Raji (cell line): ENCODE results near the gene STK4.

ENCODE experiments used
- POLR2A ChIP-seq: IDR thresholded peaks from 2 replicates; pipeline ENCODE4 v1.6.1; 2011; ENCODE audit warnings: low read depth, low read length, control low read depth; ENCODE audit not compliant: insufficient read depth

The STK4 gene

GRCh38 chr20:45111285-45111684 is 145.0 kb downstream of the STK4 start:
- no peak for TF ChIP-seq POLR2A

GRCh38 chr20:45111799-45112471 is 145.6 kb downstream of the STK4 start:
- no peak for TF ChIP-seq POLR2A

DNA sequence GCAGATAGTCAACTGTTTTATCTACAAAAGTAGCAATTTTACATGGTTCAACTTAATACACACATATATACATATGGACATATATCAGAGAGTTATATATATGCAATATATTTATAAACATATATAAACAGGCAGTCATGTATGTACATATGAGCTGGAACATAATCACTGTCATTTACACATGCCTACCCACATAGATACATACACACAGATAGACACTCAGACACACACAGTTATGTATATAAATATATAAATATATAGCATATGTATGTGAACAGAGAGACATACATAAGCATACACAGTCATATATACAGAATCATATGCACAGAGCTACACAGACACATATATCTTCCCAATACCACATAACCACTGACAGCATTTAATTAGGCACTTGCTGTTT is 146.4 kb downstream of the STK4 start:
- TF ChIP-seq POLR2A, result no peak

DNA sequence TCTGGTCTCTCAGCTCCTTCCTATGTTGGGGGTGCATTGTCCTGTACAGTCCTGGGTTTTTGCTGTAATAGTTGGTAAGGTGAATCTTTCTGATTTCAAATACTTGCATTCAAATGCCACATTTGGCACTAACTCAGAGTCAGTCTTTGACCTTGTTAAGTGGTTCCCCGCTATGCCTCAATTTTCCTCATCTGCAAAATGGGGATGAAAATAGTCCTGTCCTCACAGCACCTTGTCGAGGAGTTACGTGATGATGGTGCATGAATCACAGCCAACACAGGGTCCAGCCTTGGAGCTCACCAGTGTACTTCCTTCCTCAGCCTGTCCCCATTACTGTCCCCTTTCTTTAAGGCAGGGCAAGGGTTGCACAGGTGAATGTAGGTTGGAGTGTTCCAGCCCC is 147.6 kb downstream of the STK4 start:
- no peak for TF ChIP-seq POLR2A

DNA sequence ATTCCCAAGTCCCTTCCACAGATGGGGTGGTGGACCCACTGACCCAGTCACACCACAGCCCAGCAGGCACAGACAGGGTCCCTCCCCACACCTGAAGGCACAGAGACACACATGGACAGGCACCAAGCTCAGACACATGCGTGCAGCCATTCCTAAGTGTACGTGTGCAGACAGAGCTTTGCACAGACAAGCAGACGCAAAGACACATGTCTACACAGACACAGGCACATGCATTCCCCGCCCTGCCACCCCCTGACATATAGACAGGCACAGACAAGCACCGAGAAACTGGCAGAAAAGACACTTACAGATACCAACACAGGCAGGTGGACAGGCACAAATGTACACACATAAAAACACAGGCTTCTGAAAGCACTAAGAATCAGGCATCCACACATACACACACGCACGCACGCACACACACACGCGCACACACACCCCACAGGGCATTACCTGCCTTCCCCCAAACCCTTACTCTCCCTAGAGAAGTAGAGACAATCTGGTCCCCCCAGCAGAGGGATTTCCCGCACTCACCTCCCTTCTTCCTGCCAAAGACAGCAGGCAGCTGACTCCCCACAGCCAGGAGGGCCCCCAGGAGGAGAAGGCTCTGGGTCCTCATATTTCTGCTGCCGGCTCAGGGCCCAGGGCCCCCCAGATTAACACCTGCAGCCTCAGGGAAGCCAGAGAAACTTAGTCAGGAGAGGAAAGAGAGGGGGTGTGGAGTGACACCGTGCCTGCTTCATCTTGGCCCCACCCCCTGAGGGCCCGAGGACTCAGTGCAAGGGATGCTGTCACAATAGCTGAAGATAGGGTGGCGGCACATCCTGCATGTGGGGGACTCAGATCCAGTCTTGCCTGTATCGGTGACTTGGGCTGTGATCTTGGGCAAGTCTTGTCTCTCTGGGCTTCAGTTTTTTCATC is 148.4 kb downstream of the STK4 start, which contains the start of gene WFDC5:
TSS of gene WFDC5 (minus strand) at position 710 of the 921 bp plus-strand sequence. CDS start at position 619, 91 bp downstream.
- no peak for TF ChIP-seq POLR2A

DNA sequence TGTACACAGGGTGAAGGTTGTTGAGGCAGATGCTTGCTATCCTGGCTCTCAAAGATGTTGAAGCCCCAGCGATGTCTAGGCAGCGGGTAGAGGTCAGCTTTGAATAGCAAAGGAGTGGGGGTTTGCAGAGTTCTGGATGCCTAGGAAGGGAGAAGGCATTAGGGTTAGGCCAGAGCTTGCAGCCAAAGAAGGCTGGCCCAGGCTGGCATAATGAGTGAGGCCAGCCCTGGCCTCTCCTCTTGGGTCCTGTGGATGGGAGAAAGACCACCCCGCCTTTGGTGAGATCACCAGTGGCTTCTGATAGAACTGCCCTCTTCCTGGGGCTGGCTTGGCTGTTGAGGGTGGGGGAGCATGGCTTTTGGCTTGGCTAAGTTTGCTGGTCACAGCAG is 149.1 kb downstream of the STK4 start:
- no peak for TF ChIP-seq POLR2A

DNA sequence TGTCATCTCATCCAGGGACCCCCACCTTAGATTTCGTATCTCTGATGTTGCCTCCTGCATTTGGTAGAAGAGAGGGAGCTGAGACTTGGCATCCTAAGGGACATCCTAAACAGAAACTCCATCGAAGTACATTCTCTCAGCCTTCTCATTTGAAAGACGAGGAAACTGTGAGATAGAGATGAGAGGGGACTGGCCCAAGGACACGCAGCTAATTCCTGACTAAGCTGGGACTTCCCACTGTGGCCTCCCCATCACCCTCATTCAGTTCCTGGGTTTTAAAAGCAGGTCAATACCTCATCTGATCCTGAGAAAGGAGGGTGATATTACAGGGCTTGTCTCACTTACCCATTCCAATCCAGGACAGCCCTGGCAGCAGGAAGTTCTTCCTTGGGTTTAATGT is 149.5 kb downstream of the STK4 start:
- no peak for TF ChIP-seq POLR2A

DNA sequence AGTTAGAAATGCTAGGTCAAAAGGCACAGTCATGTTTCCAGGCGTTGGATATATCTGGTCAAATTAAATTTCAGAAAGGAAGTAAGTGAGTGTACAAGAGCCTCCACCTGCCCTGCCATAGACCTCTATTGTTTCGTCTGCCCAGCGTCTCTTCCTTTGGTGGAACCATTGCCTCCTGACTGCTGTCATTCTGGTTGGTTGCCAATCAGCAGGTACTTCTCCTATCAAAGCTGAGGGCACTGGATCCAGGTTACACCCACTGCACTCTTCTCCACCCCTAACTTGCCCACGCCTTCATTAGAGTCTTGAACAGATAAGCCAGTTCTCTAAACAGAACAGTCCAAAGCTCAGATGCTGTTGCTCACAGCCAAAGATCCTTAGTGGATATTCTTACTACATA is 151.3 kb downstream of the STK4 start:
- TF ChIP-seq POLR2A, result no peak

DNA sequence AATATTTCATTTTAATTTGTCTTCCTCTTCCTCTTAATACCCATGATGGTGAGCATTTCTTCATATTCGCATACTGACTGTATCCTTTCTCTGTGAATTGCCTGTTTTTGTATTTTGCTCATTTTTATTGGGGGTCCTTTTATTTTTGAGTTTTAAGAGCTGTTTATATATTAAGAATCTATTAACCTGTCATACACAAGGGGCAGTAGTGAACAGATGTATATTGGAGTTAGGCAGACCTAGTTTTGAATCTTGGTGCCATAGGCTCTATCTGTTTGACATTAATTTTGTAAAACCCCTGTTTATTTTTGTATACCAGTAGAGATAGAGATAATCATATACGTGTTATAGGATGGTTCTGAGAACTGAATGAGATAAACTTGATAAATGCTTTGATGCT is 151.7 kb downstream of the STK4 start:
- no peak for TF ChIP-seq POLR2A

GRCh38 chr20:45119556-45120266 is 153.4 kb downstream of the STK4 start:
- no peak for TF ChIP-seq POLR2A

DNA sequence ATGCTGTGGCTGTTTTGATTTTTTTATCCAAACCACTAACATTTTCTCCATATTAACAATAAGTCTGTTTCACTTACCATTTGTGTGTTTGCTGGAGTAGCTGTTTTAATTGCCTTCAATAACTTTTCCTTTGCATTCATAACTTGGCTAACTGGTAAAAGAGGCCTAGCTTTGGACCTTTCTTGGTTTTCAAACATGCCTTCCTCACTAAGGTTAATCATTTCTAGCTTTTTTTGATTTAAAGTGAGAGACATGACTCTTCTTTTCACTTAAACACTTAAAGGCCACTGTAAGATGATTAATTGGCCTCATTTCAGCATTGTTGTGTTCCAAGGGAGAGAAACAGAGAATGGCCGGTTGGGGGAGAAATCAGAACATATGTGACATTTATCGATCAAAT is 155.1 kb downstream of the STK4 start:
- TF ChIP-seq POLR2A, result no peak

GRCh38 chr20:45124365-45124764 is 158.1 kb downstream of the STK4 start, which contains the start of gene WFDC12:
Gene WFDC12, minus strand, starts transcription at chr20:45124465. Its CDS starts 18 bp downstream, at chr20:45124447.
- TF ChIP-seq POLR2A, result no peak

GRCh38 chr20:45128099-45128498 is 161.8 kb downstream of the STK4 start:
- no peak for TF ChIP-seq POLR2A
